HG03460 (cell line): Measurements from ENCODE around the gene CDC25B.
A peak's percentile ranks its signal among the peaks of the same experiment; 100 is the strongest.

Experiments
- ATAC-seq: cut with Tn5 transposase; IDR thresholded peaks from one replicate; pipeline ENCODE4 v1.9.1; 2021; ENCODE audit not compliant: unreplicated experiment

CDC25B gene

GRCh38 chr20:3795511-3796468 is at the start of gene CDC25B:
TSS of gene CDC25B (plus strand) at chr20:3796310. CDS start at chr20:3796532, 222 bp downstream.
- peak; percentile 62 for ATAC-seq

- ATAC-seq: no peak
These were observed 48.6 kb upstream of the CDC25B start for GRCh38 chr20:3747471-3747870.

GRCh38 chr20:3748073-3748472 is 48.0 kb upstream of the CDC25B start:
- no peak for ATAC-seq

- ATAC-seq: no peak
These were observed 46.9 kb upstream of the CDC25B start for GRCh38 chr20:3749087-3749688.

GRCh38 chr20:3749689-3750531 is 46.2 kb upstream of the CDC25B start:
- no peak for ATAC-seq

GRCh38 chr20:3751305-3751674 is 44.8 kb upstream of the CDC25B start:
- no peak for ATAC-seq

GRCh38 chr20:3751675-3752385 is 44.3 kb upstream of the CDC25B start:
- ATAC-seq: no peak

- no peak for ATAC-seq
These were observed 43.7 kb upstream of the CDC25B start for GRCh38 chr20:3752386-3752759.

GRCh38 chr20:3753098-3753497 is 43.0 kb upstream of the CDC25B start:
- no peak for ATAC-seq

- no peak for ATAC-seq
These were observed 42.4 kb upstream of the CDC25B start for GRCh38 chr20:3753501-3754275.

GRCh38 chr20:3754276-3754630 is 41.9 kb upstream of the CDC25B start:
- ATAC-seq: no peak

- no peak for ATAC-seq
These were observed 40.8 kb upstream of the CDC25B start for GRCh38 chr20:3755269-3755668.

GRCh38 chr20:3755814-3756480 is 40.2 kb upstream of the CDC25B start:
- no peak for ATAC-seq

GRCh38 chr20:3757268-3757667 is 38.8 kb upstream of the CDC25B start:
- ATAC-seq: no peak

- no peak for ATAC-seq
These were observed 37.5 kb upstream of the CDC25B start for GRCh38 chr20:3758566-3758965.

- ATAC-seq: no peak
These were observed 36.7 kb upstream of the CDC25B start for GRCh38 chr20:3759316-3759823.

GRCh38 chr20:3759884-3760283 is 36.2 kb upstream of the CDC25B start:
- no peak for ATAC-seq

GRCh38 chr20:3760655-3761348 is 35.3 kb upstream of the CDC25B start:
- no peak for ATAC-seq
